HepG2 (cell line): ENCODE data around the gene PRRT1B. TPM values are rescaled to one million over a fixed set of nuclear protein-coding genes. Genes with fewer than 3 reads are reported as not detected.

ENCODE experiments used
- ATAC-seq: fragments of 200-7000 bp; cut with Tn5 transposase; 3 replicates; pipeline ENCODE4 v1.9.1; 2020; ENCODE audit warnings: mild to moderate bottlenecking, moderate library complexity
- BruUV-seq: library from RNA; stranded (reverse); fragments of 400-500 nt; replicated peaks from 2 replicates; lab custom pipeline; 2021; lab: Mats Ljungman, UMichigan
- CTCF ChIA-PET: fragments of 300-600 bp; formaldehyde crosslinking; extraction: SDS; loops from one replicate; lab custom pipeline; 2021; ENCODE audit warnings: low total read pairs, inconsistent platforms, low intra/inter-chr PET ratio; lab: Yijun Ruan, JAX
- POLR2A ChIA-PET: fragments of 350-600 bp; sonication (Branson Sonifier 250); formaldehyde crosslinking; loops from one replicate; lab custom pipeline; 2020; ENCODE audit warnings: antibody characterized with exemption, inconsistent platforms; lab: Yijun Ruan, JAX
- DNase-seq: peaks from one replicate; pipeline ENCODE4 v3.0.0-alpha.2; 2015; ENCODE audit warnings: low spot score
- FAIRE-seq: peaks from 3 replicates; lab custom pipeline; 2011; peaks lifted over from hg19 to GRCh38; lab: Jason Lieb, UNC
- H2AFZ ChIP-seq: one replicate; pipeline ENCODE4 v1.6.1; 2011; ENCODE audit warnings: low read length, inconsistent platforms
- H3K27ac ChIP-seq: fragments of 300-600 bp; 3 replicates; pipeline ENCODE4 v1.8.0; 2011; ENCODE audit warnings: mixed run types, mild to moderate bottlenecking, mixed read lengths, low read length, inconsistent platforms; ENCODE audit not compliant: insufficient read depth; ENCODE audit errors: extremely low read length
- H3K27me3 ChIP-seq, 2 experiments: fragments of 200-600 bp in 1 of 2; 2 replicates in 1 of 2; 3 replicates in 1 of 2; pipeline versions ENCODE4 v1.6.0 to v1.8.0; 2011; ENCODE audit warnings: low read length in 2 of 2, mild to moderate bottlenecking in 2 of 2, moderate library complexity in 2 of 2, inconsistent platforms in 1 of 2; ENCODE audit not compliant: insufficient read depth in 2 of 2, control insufficient read depth in 1 of 2
- H3K36me3 ChIP-seq, 2 experiments: fragments of 200-600 bp in 1 of 2; replicated peaks in 1 of 2; 2 replicates in 1 of 2; 3 replicates in 1 of 2; pipeline versions ENCODE4 v1.5.1 to v1.8.0; 2011; ENCODE audit warnings: low read length in 2 of 2, inconsistent platforms in 1 of 2; ENCODE audit not compliant: insufficient read depth in 2 of 2, control insufficient read depth in 1 of 2
- H3K4me1 ChIP-seq: 2 replicates; pipeline ENCODE4 v1.5.1; 2012; ENCODE audit warnings: low read length, inconsistent platforms; ENCODE audit not compliant: insufficient read depth
- H3K4me2 ChIP-seq: 2 replicates; pipeline ENCODE4 v1.6.0; 2011; ENCODE audit warnings: low read depth, low read length, inconsistent platforms
- H3K4me3 ChIP-seq, 3 experiments: fragments of 200-600 bp in 1 of 3; sonication (generic), shearing (Covaris generic) in 1 of 3; replicated peaks in 1 of 3; 2 replicates each; pipeline ENCODE4 v1.5.1; 2011 to 2016; ENCODE audit warnings: low read length in 3 of 3, inconsistent platforms in 2 of 3, low read depth in 2 of 3, mild to moderate bottlenecking in 2 of 3, control low read depth in 1 of 3, mixed read lengths in 1 of 3; ENCODE audit not compliant: insufficient read depth in 1 of 3
- H3K79me2 ChIP-seq: one replicate; pipeline ENCODE4 v1.6.1; 2011; ENCODE audit warnings: low read length, inconsistent platforms; ENCODE audit not compliant: insufficient read depth
- H3K9ac ChIP-seq: 2 replicates; pipeline ENCODE4 v1.6.0; 2011; ENCODE audit warnings: mild to moderate bottlenecking, low read depth, low read length, inconsistent platforms; ENCODE audit not compliant: insufficient read depth
- H3K9me3 ChIP-seq: 2 replicates; pipeline ENCODE4 v1.5.1; 2012; ENCODE audit warnings: mild to moderate bottlenecking, low read length
- H4K20me1 ChIP-seq: 2 replicates; pipeline ENCODE4 v1.6.0; 2011; ENCODE audit warnings: inconsistent platforms, mild to moderate bottlenecking, low read length, moderate library complexity; ENCODE audit not compliant: insufficient read depth
- FOSL2 ChIP-seq: sonication (generic); formaldehyde crosslinking; IDR thresholded peaks from 2 replicates; pipeline ENCODE4 v1.4.0; 2020; ENCODE audit warnings: missing genetic modification reagents
- GATAD2A ChIP-seq: IDR thresholded peaks from 2 replicates; pipeline ENCODE4 v1.6.1; 2016
- IKZF5 ChIP-seq: IDR thresholded peaks from 2 replicates; pipeline ENCODE4 v1.6.1; 2018; ENCODE audit warnings: missing genetic modification reagents, mild to moderate bottlenecking, missing compliant biosample characterization
- ISL2 ChIP-seq: sonication (generic); formaldehyde crosslinking; IDR thresholded peaks from 2 replicates; pipeline ENCODE4 v1.5.0; 2020; ENCODE audit warnings: missing genetic modification reagents
- MEIS1 ChIP-seq: sonication (generic); formaldehyde crosslinking; IDR thresholded peaks from 2 replicates; pipeline ENCODE4 v1.9.0; 2021; ENCODE audit warnings: mild to moderate bottlenecking, missing genetic modification reagents, moderate library complexity, borderline replicate concordance
- PPARG ChIP-seq: conservative IDR thresholded peaks from 2 replicates; pipeline ENCODE4 v1.6.1; 2016; ENCODE audit warnings: missing biosample characterization, missing genetic modification reagents
- SMAD3 ChIP-seq: sonication (generic); formaldehyde crosslinking; IDR thresholded peaks from 2 replicates; pipeline ENCODE4 v1.4.0; 2020; ENCODE audit warnings: missing genetic modification reagents
- THAP11 ChIP-seq: IDR thresholded peaks from 2 replicates; pipeline ENCODE4 v1.6.1; 2016; ENCODE audit warnings: missing biosample characterization, missing genetic modification reagents
- ZFP37 ChIP-seq: sonication (generic); formaldehyde crosslinking; IDR thresholded peaks from 2 replicates; pipeline ENCODE4 v1.4.0; 2020; ENCODE audit warnings: missing genetic modification reagents, borderline replicate concordance
- ZNF574 ChIP-seq: sonication (generic); formaldehyde crosslinking; IDR thresholded peaks from 2 replicates; pipeline ENCODE4 v1.4.0; 2020; ENCODE audit warnings: missing genetic modification reagents
- ZNF709 ChIP-seq: sonication (generic); formaldehyde crosslinking; IDR thresholded peaks from 2 replicates; pipeline ENCODE4 v1.5.0; 2020; ENCODE audit warnings: mild to moderate bottlenecking, missing genetic modification reagents
- ZXDC ChIP-seq: sonication (generic); formaldehyde crosslinking; IDR thresholded peaks from 2 replicates; pipeline ENCODE4 v1.5.0; 2020; ENCODE audit warnings: mild to moderate bottlenecking, missing genetic modification reagents
- WGBS: methylation state at CpG from one replicate; pipeline ENCODE4 v1.1.6; 2017; ENCODE audit warnings: low lambda C conversion rate; 5-methylcytosine and 5-hydroxymethylcytosine counted together
- in situ Hi-C: cut with HindIII; loops from 2 replicates; pipeline ENCODE4 v1.10.0; 2017; ENCODE audit warnings: low pct_unique_long_range_greater_than_20kb; ENCODE audit not compliant: extremely low pct_ligation_motif_present
- intact Hi-C: fragments of 100-400 bp; cut with micrococcal nuclease; formaldehyde crosslinking; loops from one replicate; pipeline ENCODE4 v1.10.0; 2022; ENCODE audit not compliant: unreplicated experiment
- polyA plus RNA-seq, 8 experiments: library from polyadenylated mRNA; depleted of rRNA in 3 of 8; stranded (reverse) in 7 of 8; unstranded in 1 of 8; fragments of >200 nt; fragmentation: Illumina TruSeq in 4 of 8; extraction: Trizol in 4 of 8; gene quantifications; 2 replicates each; pipeline versions ENCODE4 v1.2.1 to v1.2.3, GENCODE V29; 2011 to 2016; ENCODE audit warnings: low read depth in 4 of 8, missing spikeins in 1 of 8, mixed read lengths in 1 of 8; ENCODE audit not compliant: insufficient read depth in 1 of 8
- total RNA-seq, 5 experiments: library from RNA; depleted of rRNA; stranded (reverse); fragments of >200 nt; fragmentation: Illumina TruSeq; extraction: Trizol; gene quantifications; 2 replicates each; pipeline ENCODE4 v1.2.3, GENCODE V29; 2016; ENCODE audit warnings: low read depth in 1 of 5

Gene PRRT1B
- total and polyA plus RNA-seq, 2 of the 13 experiments (the other 11 are each of a cell fraction or from before 2014, with no cell fraction given), result not detected

GRCh38 chr9:131590907-131591844, 45.9 kb downstream of the PRRT1B start:
- H3K9me3 ChIP-seq, result no peaks in the 10 kb centered on the region
- H3K4me2 ChIP-seq, result no peak overlapping the region
- H3K27me3 ChIP-seq, result no peaks in the 10 kb centered on the region
- in situ Hi-C loops (loop anchor here (5.0 to 25.0 kb wide), 2 partner anchors 151 to 646 kb away; partner anchors contain the start of gene RAPGEF1), intact Hi-C loops (loop anchor here (1.0 kb wide), 1 partner anchor 156 kb away; no protein-coding TSS in a partner anchor)
- peak; percentile 94 for ATAC-seq
- ChIA-PET CTCF (interaction anchor here (0.6 to 5.7 kb wide), 7 partner anchors 10 to 164 kb away, joined by 3 to 185 read pairs (median 5); partner anchors contain the start of gene RAPGEF1), POLR2A (interaction anchor here (0.9 to 1.2 kb wide), 3 partner anchors 11 to 148 kb away, joined by 3 to 5 read pairs (median 4); no protein-coding TSS in a partner anchor)
- 78% methylated on average over 11 of the region's 21 CpGs for WGBS
- H3K36me3 ChIP-seq, result peaks cover 18 to 38% of the 10 kb centered on the region in 2 experiments; a peak in 4 of 5 replicates
- BruUV-seq, result no TSS peak
- no peak overlapping the region for H3K4me3 ChIP-seq
- H3K9ac ChIP-seq, result no peak overlapping the region
- peak; percentile 61 for DNase-seq
- H3K4me1 ChIP-seq, result peaks cover 14% of the 10 kb centered on the region
- no peaks in the 10 kb centered on the region for H4K20me1 ChIP-seq
- H3K27ac ChIP-seq, result no peak overlapping the region
- peak; percentile 84 for FAIRE-seq
- H3K79me2 ChIP-seq, result no peaks in the 10 kb centered on the region
- no peak overlapping the region for H2AFZ ChIP-seq
- TF ChIP-seq MEIS1 (CRISPR knock-in tag) (peak; percentile 33; the same call in 1 of the 2 replicates), ZXDC (CRISPR knock-in tag) (no peak), IKZF5 (CRISPR knock-in tag) (peak; percentile 79; the same call in 1 of the 2 replicates), FOSL2 (CRISPR knock-in tag) (peak; percentile 50), ZFP37 (CRISPR knock-in tag) (no peak), PPARG (CRISPR knock-in tag) (no peak), ISL2 (CRISPR knock-in tag) (peak; percentile 39; the same call in 1 of the 2 replicates), THAP11 (CRISPR knock-in tag) (peak; percentile 38; the same call in 1 of the 2 replicates), SMAD3 (peak; percentile 39; the same call in 1 of the 2 replicates), GATAD2A (CRISPR knock-in tag) (peak; percentile 44; the same call in 1 of the 2 replicates), ZNF574 (CRISPR knock-in tag) (peak; percentile 79), ZNF709 (CRISPR knock-in tag) (0 out of 2 replicates have a peak, but pooled peaks have one; percentile 19)
